Esophagus muscularis mucosa (tissue), 4 donors: ENCODE measurements around the gene C1QTNF1. TPM values are rescaled to one million over a fixed set of nuclear protein-coding genes. Genes with fewer than 3 reads are reported as not detected.

Experiments
- DNase-seq: peaks from one replicate; pipeline ENCODE4 v3.0.0-alpha.2; 2017; ENCODE audit errors: extremely low spot score
- H3K27ac ChIP-seq, 4 donors: fragments of 200-600 bp; sonication (generic); replicated peaks in 1 of 4; 1 replicate in 3 of 4; 2 replicates in 1 of 4; pipeline ENCODE4 v1.5.1; 2016 to 2019; ENCODE audit warnings: mild to moderate bottlenecking in 1 of 4
- H3K27me3 ChIP-seq, 4 donors: fragments of 200-600 bp; sonication (generic); one replicate each; pipeline versions ENCODE4 v1.5.1 to v1.6.0; 2016 to 2019
- H3K36me3 ChIP-seq, 4 donors: fragments of 200-600 bp; sonication (generic); one replicate each; pipeline ENCODE4 v1.5.1; 2016 to 2019
- H3K4me1 ChIP-seq, 4 donors: fragments of 200-600 bp; sonication (generic); one replicate each; pipeline ENCODE4 v1.5.1; 2016 to 2019
- H3K4me3 ChIP-seq, 4 donors: fragments of 200-600 bp; sonication (generic); 1 replicate in 2 of 4; 2 replicates in 2 of 4; pipeline ENCODE4 v1.5.1; 2016 to 2019; ENCODE audit warnings: mild to moderate bottlenecking in 4 of 4, moderate library complexity in 1 of 4
- H3K9me3 ChIP-seq, 4 donors: fragments of 200-600 bp; sonication (generic); 1 replicate in 3 of 4; 2 replicates in 1 of 4; pipeline ENCODE4 v1.5.1; 2016 to 2019
- CTCF ChIP-seq, 3 experiments: fragments of 200-600 bp in 2 of 3; fragments of 450-650 bp in 1 of 3; sonication (generic) in 2 of 3; IDR thresholded peaks; one replicate each; pipeline ENCODE4 v1.5.1; 2017 to 2019; ENCODE audit warnings: antibody characterized with exemption in 3 of 3, mild to moderate bottlenecking in 2 of 3, moderate library complexity in 1 of 3
- EP300 ChIP-seq: sonication (generic); formaldehyde crosslinking; IDR thresholded peaks from one replicate; pipeline ENCODE4 v1.6.1; 2017; ENCODE audit warnings: antibody characterized with exemption
- POLR2A ChIP-seq: fragments of 450-650 bp; IDR thresholded peaks from one replicate; pipeline ENCODE4 v1.6.1; 2017; ENCODE audit warnings: antibody characterized with exemption, moderate library complexity, mild to moderate bottlenecking, low read depth
- POLR2AphosphoS5 ChIP-seq, 2 donors: sonication (generic); formaldehyde crosslinking; IDR thresholded peaks; one replicate each; pipeline ENCODE4 v1.6.1; 2017; ENCODE audit warnings: antibody characterized with exemption in 2 of 2
- WGBS: methylation state at CpG from one replicate; pipeline ENCODE4 v1.1.5; 2018; 5-methylcytosine and 5-hydroxymethylcytosine counted together
- intact Hi-C: fragments of 100-400 bp; cut with DNase I; formaldehyde crosslinking; loops from one replicate; pipeline ENCODE4 v1.15.1; 2023
- total RNA-seq, 4 donors: library from RNA; depleted of rRNA; stranded (reverse); fragments of >200 nt; gene quantifications; one replicate each; pipeline versions ENCODE4 v1.1.0 to v1.2.1, GENCODE V29; 2016

C1QTNF1 gene
- total RNA-seq, 4 donors from 2014 or later = 31.1 to 115 (median 70.4) TPM

- 97% methylated on average over 15 of the region's 17 CpGs for WGBS
- Histone ChIP-seq H3K27ac (no peak overlapping the region), H3K36me3 (peaks cover 12 to 64% (median 46%) of the 10 kb centered on the region in 4 donors), H3K4me1 (peaks cover 11 to 28% (median 17%) of the 10 kb centered on the region in 4 donors), H3K9me3 (no peaks in the 10 kb centered on the region), H3K27me3 (no peaks in the 10 kb centered on the region), H3K4me3 (no peak overlapping the region)
- intact Hi-C loops = no loop called here
- no peak for TF ChIP-seq CTCF (IDR thresholded peaks at IDR 0.05)
- TF ChIP-seq POLR2A = no peak
- no peak for TF ChIP-seq POLR2AphosphoS5 (IDR thresholded peaks at IDR 0.05)
- TF ChIP-seq EP300 = no peak
- no peak for DNase-seq
Measured at GRCh38 chr17:78999056-78999768, 24.8 kb upstream of the C1QTNF1 start.

GRCh38 chr17:78999947-79000395, 24.0 kb upstream of the C1QTNF1 start:
- Histone ChIP-seq H3K9me3 (no peaks in the 10 kb centered on the region), H3K36me3 (peaks cover 12 to 57% (median 39%) of the 10 kb centered on the region in 4 donors), H3K27ac (no peak overlapping the region), H3K4me3 (no peak overlapping the region), H3K4me1 (peaks cover 11 to 28% (median 17%) of the 10 kb centered on the region in 4 donors), H3K27me3 (no peaks in the 10 kb centered on the region)
- no peak for DNase-seq
- intact Hi-C loops = no loop called here
- no peak for TF ChIP-seq EP300
- no peak for TF ChIP-seq CTCF (IDR thresholded peaks at IDR 0.05)
- no peak for TF ChIP-seq POLR2A
- TF ChIP-seq POLR2AphosphoS5 (IDR thresholded peaks at IDR 0.05) = no peak
- 92% methylated on average over 12 of the region's 12 CpGs for WGBS

- no peak overlapping the region for H3K27ac ChIP-seq
- intact Hi-C loops = no loop called here
- H3K9me3 ChIP-seq = no peaks in the 10 kb centered on the region
- 92% methylated on average over 19 of the region's 25 CpGs for WGBS
- no peak for DNase-seq
- H3K27me3 ChIP-seq = no peaks in the 10 kb centered on the region
- no peak overlapping the region for H3K4me3 ChIP-seq
- TF ChIP-seq EP300 (no peak), POLR2AphosphoS5 (IDR thresholded peaks at IDR 0.05) (no peak), POLR2A (no peak), CTCF (IDR thresholded peaks at IDR 0.05) (no peak)
- peaks cover 12 to 51% (median 33%) of the 10 kb centered on the region in 4 donors for H3K36me3 ChIP-seq
- H3K4me1 ChIP-seq = peaks cover 16 to 32% (median 22%) of the 10 kb centered on the region in 4 donors
Measured at GRCh38 chr17:79000396-79001189, 23.4 kb upstream of the C1QTNF1 start.

GRCh38 chr17:79001190-79002020, 22.6 kb upstream of the C1QTNF1 start:
- TF ChIP-seq CTCF (IDR thresholded peaks at IDR 0.05) = no peak
- TF ChIP-seq POLR2A = no peak
- TF ChIP-seq EP300 = no peak
- no peak for TF ChIP-seq POLR2AphosphoS5 (IDR thresholded peaks at IDR 0.05)
- Histone ChIP-seq H3K27me3 (no peaks in the 10 kb centered on the region), H3K4me1 (peaks cover 20 to 32% (median 21%) of the 10 kb centered on the region in 4 donors), H3K27ac (no peak overlapping the region), H3K4me3 (no peak overlapping the region), H3K9me3 (no peaks in the 10 kb centered on the region), H3K36me3 (peaks cover 12 to 42% (median 24%) of the 10 kb centered on the region in 4 donors)
- no peak for DNase-seq
- WGBS = 83% methylated on average over 19 of the region's 19 CpGs
- intact Hi-C loops = no loop called here
